Activated naive CD8-positive, alpha-beta T cell treated with anti-CD3 and anti-CD28 coated beads, Interleukin-2, amount 10 ng/mL, durations not matched to agents 7 days and 5 days (primary cell): ENCODE measurements around the gene ZBTB9. TPM values are rescaled to one million over a fixed set of nuclear protein-coding genes. Genes with fewer than 3 reads are reported as not detected.
A peak's percentile ranks its signal among the peaks of the same experiment; 100 is the strongest.

Experiments used
- ATAC-seq: fragments of 150-1000 bp; cut with Tn5 transposase; one replicate; pipeline ENCODE4 v1.10.0; 2021; ENCODE audit warnings: low read depth, moderate library complexity
- POLR2A ChIA-PET: fragments of 350-600 bp; sonication (Branson Sonifier 250); formaldehyde crosslinking; loops from one replicate; lab custom pipeline; 2021; ENCODE audit warnings: antibody characterized with exemption; lab: Charles Lee
- DNase-seq: peaks from one replicate; pipeline ENCODE4 v3.0.0; 2021
- H3K27ac Mint-ChIP-seq: one replicate; pipeline ENCODE4 v1.8.0; 2022; ENCODE audit warnings: mild to moderate bottlenecking, mixed read lengths
- H3K27me3 Mint-ChIP-seq: one replicate; pipeline ENCODE4 v1.8.0; 2022; ENCODE audit warnings: mild to moderate bottlenecking, moderate library complexity, mixed read lengths
- H3K36me3 Mint-ChIP-seq: one replicate; pipeline ENCODE4 v1.8.0; 2021; ENCODE audit warnings: mild to moderate bottlenecking, mixed read lengths
- H3K4me1 Mint-ChIP-seq: one replicate; pipeline ENCODE4 v1.8.0; 2021; ENCODE audit warnings: mixed read lengths
- H3K4me3 Mint-ChIP-seq: one replicate; pipeline ENCODE4 v1.8.0; 2022; ENCODE audit warnings: mild to moderate bottlenecking, moderate library complexity, mixed read lengths
- H3K9me3 Mint-ChIP-seq: one replicate; pipeline ENCODE4 v1.8.0; 2021; ENCODE audit warnings: mixed read lengths
- total RNA-seq, 2 experiments: library from RNA; stranded (reverse); gene quantifications; one replicate each; pipeline ENCODE4 v1.2.3, GENCODE V29; 2021

ZBTB9 gene
- total RNA-seq, 2 experiments from 2014 or later, result 9.1 to 9.8 TPM

DNA sequence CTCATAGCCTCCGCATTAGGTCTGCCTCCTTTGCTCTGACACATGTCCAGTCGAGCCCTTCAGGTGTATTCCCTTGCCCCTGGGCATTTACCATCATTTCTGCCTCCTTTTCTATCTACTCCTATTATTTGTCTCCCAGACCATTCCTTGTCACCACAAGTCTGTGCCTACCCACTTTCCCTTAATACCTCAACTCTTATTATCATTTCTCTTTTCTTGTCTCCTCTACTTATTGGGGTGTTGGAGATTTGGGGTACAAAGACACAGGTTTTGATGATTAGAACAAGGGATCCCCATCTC, 33.1 kb upstream of the ZBTB9 start:
- H3K27me3 Mint-ChIP-seq, result peaks cover 3% of the 10 kb centered on the region
- H3K36me3 Mint-ChIP-seq, result peaks cover 12% of the 10 kb centered on the region
- peak overlapping the region; percentile 16 for H3K4me3 Mint-ChIP-seq
- ATAC-seq (no peak), DNase-seq (no peak)
- H3K27ac Mint-ChIP-seq, result peak overlapping the region; percentile 23
- peaks cover 51% of the 10 kb centered on the region for H3K4me1 Mint-ChIP-seq
- no peaks in the 10 kb centered on the region for H3K9me3 Mint-ChIP-seq
- POLR2A ChIA-PET, result no interaction called here

DNA sequence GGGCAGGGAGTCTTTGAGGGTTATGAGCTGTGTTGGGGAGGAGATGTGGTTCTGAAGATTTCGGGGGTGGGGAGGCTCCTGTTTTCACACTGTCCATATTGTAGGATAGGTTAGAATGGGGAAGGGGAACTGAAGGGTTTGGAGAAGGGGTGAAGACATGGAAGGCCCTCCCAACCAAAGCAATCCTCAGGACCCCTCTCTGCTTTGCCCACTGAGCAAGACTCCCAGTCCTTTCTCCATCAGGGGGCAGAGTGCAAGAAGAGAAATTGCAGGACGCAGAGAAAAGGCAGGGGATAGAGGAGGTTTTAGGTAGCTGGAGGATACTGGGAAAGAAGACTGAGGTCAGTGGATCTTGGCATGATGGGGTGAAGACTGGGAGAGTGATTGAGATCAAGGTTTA, 30.6 kb upstream of the ZBTB9 start:
- Mint-ChIP-seq H3K4me1 (peaks cover 55% of the 10 kb centered on the region), H3K4me3 (peak overlapping the region; percentile 94), H3K9me3 (no peaks in the 10 kb centered on the region), H3K27me3 (peaks cover 3% of the 10 kb centered on the region), H3K36me3 (peaks cover 12% of the 10 kb centered on the region), H3K27ac (peak overlapping the region; percentile 95)
- no peak for ATAC-seq
- POLR2A ChIA-PET, result interaction anchor here (1.2 kb wide), 1 partner anchor 110 kb away, joined by 3 read pairs; the partner anchor contains the start of gene TAPBP
- DNase-seq, result no peak

DNA sequence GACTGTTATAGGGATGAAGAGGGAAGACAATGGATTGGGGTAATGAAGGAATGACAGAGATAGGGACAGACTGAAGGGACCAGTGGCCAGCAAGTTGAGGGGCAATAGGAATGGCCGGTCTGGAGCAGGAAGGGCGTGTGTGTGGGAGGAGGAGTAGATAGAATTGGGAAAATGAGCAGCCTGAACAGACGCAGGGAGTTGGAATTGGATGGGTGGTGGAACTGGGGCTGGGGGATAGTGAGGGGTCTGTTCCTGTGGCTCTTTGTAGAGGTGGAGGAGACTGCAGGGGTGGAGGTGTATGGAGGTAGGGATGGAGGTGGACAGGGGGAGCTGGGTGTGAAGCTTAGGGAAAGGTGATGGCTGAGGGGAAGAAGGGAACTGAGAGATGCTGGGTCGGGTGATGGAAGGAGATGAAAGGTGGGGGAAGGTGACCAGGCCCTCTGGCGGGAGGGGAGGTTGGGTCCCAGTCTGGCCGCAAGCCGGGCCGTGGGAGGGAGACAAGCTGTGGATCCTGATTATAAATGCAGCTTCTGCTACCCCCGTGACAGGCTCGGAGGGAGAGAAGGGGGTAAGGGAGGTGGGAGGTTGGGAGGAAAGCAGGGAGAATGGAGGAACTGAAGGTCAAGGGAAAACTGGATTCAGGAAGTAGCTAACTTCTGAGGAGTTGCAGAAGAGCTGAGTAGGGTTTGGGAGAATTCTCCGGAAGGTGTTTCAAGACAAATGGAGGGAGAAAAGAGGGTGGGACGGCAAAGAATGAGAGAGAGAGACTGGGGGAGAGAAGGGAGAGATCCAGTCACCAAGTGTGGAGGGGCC, 29.3 kb upstream of the ZBTB9 start:
- Mint-ChIP-seq H3K4me1 (peaks cover 57% of the 10 kb centered on the region), H3K27me3 (peaks cover 3% of the 10 kb centered on the region), H3K4me3 (peak overlapping the region; percentile 94), H3K9me3 (no peaks in the 10 kb centered on the region), H3K27ac (peak overlapping the region; percentile 95), H3K36me3 (peaks cover 12% of the 10 kb centered on the region)
- POLR2A ChIA-PET, result interaction anchor here (1.0 to 2.5 kb wide), 12 partner anchors 8 to 154 kb away, joined by 3 to 14 read pairs (median 6); partner anchors contain the start of genes B3GALT4, CUTA, PFDN6 and RGL2
- ATAC-seq, result no peak
- no peak for DNase-seq

DNA sequence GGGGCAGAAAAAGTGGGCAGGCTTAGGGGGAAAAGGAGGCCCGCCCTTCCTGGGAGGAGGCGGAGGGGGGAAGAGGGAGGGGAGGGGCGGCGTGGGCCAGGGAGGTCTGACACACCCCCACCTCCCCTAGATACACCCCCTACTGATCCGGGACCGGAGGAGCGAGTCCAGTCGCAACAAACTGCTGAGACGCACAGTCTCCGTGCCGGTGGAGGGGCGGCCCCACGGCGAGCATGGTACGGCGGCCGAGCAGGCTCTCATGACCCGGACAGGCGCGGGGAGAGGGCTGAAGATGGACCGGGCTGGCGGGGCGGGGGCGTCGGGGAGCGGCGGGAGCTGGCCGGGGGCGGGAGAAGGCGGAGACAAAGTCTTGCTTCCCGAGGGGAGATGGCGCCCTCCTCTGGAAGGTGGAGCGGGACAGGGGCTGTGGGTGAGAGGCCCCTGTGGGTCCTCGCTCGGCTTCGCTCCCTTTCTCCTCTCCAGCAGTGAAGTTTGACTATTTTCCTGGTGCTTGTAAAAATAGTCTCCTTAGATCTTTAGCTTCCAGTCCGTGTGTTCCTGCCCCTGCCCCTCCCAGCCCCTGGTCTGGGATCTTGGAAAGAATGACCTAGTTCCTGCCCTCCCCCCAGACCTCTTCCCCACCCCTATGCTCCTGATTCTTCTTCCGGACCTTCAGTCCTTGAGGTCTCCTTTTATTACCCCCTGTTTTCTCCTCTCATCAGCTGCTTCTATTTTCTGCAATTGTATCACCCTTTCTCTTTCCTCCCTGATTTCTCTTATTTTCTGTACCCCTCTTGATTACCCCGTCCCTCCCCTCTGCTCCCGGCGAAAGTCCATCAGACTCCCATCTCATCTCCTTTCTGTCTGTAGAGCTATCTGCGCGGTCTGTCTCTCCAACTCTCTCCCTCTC, 28.5 kb upstream of the ZBTB9 start:
- POLR2A ChIA-PET, result interaction anchor here (0.7 to 2.5 kb wide), 13 partner anchors 9 to 154 kb away, joined by 3 to 14 read pairs (median 6); partner anchors contain the start of genes B3GALT4, CUTA, KIFC1 and PFDN6
- Mint-ChIP-seq H3K4me1 (peaks cover 65% of the 10 kb centered on the region), H3K4me3 (peak overlapping the region; percentile 94), H3K9me3 (no peaks in the 10 kb centered on the region), H3K27me3 (peaks cover 3% of the 10 kb centered on the region), H3K36me3 (peaks cover 12% of the 10 kb centered on the region), H3K27ac (peak overlapping the region; percentile 95)
- DNase-seq (peak; percentile 84), ATAC-seq (peak; percentile 68)

DNA sequence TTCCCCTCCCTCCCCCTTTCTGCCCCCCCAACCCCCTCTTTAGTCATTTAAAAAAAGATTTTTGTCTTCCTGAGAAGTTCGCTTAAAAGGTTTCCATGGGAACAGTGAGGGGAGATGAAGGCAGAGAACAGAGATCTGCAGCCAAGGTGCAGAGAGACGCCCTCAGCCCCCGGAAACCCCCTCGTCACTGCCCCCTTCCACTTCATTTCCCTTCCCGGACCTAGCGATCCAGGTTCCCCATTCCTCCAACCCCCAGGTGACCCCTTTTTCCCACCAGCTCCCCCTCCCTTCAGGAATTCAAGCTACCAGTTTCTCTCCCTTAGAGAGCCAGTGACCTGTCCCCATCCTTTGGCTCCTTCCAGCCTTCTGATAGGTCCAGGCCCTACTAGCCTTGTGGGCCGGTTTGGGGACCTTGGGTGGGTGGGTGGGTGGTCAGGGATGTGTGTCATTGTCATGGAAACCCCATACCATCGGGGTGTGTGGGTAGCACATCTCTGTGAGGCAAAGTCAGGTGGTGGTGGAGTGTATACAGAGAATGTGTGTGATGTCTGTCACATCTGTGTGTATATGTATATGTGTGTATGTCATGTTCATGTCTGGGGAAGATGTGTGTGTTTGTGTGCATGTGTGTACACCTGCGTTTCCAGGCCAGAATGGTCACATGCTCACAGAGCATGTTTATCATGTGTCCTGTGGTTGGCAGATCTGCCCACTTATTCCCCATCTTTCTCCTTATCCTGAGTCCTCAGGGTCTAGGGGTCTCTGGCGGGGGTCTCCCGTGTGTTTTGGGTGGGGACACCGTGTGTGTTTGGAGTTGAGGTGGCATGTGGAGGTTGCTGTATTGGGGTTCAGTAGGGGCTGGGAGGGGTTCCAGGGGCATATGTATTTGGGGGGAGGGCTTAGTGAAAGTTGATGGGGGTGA, 27.5 kb upstream of the ZBTB9 start:
- Mint-ChIP-seq H3K36me3 (peaks cover 12% of the 10 kb centered on the region), H3K27me3 (no peaks in the 10 kb centered on the region), H3K4me1 (peaks cover 61% of the 10 kb centered on the region), H3K27ac (peak overlapping the region; percentile 95), H3K4me3 (peak overlapping the region; percentile 94), H3K9me3 (no peaks in the 10 kb centered on the region)
- POLR2A ChIA-PET, result interaction anchor here (0.7 to 2.5 kb wide), 11 partner anchors 10 to 195 kb away, joined by 3 to 14 read pairs (median 6); partner anchors contain the start of genes CUTA, KIFC1, RGL2 and RPS18
- DNase-seq (no peak), ATAC-seq (no peak)

DNA sequence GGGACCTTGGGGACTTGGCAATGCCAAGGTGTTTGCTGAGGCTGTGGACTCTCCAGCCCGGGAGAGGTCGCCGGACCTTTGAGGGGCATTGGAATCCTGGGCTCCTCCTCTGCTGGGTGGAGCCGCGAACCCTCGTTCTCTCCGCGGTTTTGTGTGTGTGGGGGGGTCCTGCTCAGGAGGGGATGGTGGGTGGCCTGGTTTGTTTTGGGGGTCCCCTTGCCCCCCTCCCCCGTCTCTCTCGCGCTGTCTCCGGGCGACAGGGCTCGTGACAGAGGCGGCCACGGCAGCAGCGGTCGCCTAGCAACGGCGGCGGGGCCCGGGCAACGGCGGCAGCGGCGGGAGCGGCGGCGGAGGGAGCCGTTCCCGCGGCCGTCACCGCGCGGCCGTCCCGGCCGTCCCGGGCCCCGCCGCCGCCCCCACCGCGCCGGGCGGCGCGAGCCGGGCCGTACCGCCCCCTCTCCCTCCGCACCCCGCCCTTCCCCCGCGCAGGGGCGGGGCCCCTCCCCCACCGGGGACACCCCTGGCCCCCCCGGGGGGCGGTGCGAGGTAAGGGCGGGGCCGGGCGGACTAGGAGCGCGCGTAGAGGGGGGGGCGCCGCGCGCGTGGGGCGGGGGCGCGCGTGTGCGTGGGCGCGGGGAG, 26.7 kb upstream of the ZBTB9 start:
- DNase-seq (peak; percentile 73), ATAC-seq (no peak)
- peaks cover 68% of the 10 kb centered on the region for H3K4me1 Mint-ChIP-seq
- H3K36me3 Mint-ChIP-seq, result peaks cover 15% of the 10 kb centered on the region
- peak overlapping the region; percentile 94 for H3K4me3 Mint-ChIP-seq
- POLR2A ChIA-PET, result interaction anchor here (1.7 kb wide), 1 partner anchor 9 kb away, joined by 7 read pairs; the partner anchor contains the start of gene SYNGAP1
- peak overlapping the region; percentile 83 for H3K27ac Mint-ChIP-seq
- no peaks in the 10 kb centered on the region for H3K27me3 Mint-ChIP-seq
- H3K9me3 Mint-ChIP-seq, result no peaks in the 10 kb centered on the region

DNA sequence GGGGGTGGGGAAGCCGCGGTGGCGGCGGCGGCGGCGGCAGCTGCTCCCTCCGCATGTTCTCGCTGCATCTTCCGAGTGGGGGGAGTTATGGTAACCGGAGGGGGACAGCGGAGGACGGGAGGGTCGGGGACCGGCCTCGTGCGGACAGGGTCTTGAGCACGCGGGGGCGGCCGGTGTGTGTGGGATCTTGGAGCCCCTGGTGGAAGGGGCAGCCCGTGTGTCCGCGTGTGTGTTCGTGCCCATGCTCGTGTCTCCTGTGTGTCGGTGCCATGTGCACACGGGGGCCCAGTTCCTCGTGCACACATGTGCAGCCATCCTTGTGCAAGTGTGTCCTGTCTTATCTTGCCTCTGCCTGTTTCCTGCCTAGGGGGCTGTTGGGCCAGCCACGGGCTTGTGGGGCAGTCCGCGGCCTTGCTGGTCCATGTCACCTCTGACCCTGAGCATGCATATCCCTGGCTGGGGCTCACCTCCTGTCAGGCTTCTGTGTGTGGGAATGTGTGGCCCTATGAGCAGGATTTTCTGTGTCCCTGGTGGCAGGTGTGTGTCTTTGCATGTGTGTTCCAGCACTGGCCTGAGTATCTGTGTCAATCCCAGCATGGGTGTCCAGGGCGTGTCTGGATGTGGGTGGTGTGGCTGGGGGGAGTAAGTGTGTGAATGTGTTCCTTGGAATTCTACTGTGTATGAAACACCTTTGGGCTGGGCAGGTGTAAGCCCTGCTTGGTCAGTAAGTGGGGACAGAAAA, 26.0 kb upstream of the ZBTB9 start:
- POLR2A ChIA-PET, result interaction anchor here (0.5 to 2.8 kb wide), 8 partner anchors 9 to 151 kb away, joined by 3 to 22 read pairs (median 7); partner anchors contain the start of genes BAK1, SYNGAP1, ZBTB22 and ZBTB9
- DNase-seq (peak; percentile 55), ATAC-seq (no peak)
- Mint-ChIP-seq H3K27me3 (no peaks in the 10 kb centered on the region), H3K36me3 (peaks cover 20% of the 10 kb centered on the region), H3K4me3 (peak overlapping the region; percentile 86), H3K27ac (peak overlapping the region; percentile 87), H3K9me3 (no peaks in the 10 kb centered on the region), H3K4me1 (peaks cover 73% of the 10 kb centered on the region)

DNA sequence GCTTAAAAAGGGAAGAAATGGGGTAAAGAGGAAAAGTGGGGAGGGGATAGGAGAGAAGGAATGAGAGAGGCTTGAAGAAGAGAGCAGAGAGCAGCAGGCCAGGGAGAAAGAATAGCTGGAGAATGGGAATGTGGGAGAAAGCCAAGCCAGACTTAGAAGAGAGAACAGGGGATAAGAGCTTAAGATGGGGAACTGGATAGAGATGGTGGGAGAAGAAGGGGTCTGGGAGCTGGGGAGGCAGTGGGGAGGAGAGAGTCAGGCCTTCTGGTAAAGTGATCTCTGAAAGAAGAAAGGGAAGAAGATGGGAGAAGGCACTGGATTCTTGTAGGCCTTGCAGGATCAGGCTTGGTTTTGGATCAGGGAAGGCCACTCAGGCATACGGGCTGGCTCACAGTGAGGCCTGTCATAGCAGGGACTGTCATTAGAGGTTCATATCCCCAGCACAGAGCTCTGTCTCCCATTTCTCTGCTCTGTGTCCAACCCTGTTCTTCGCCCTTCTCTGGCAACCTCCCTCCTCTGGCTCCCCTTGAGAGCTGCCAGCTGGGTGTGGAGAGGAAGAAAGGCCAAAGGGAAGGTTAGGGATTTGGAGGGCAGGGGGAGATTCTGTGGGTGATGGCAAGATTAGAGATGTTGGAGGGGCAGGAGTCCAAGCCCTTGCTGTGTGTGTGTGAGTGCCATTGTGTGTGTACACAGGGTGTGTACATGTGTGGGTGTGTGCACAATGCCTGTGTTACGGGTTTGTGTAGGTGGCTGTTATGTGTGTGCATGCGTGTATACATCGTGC, 25.2 kb upstream of the ZBTB9 start:
- POLR2A ChIA-PET, result interaction anchor here (0.5 to 2.8 kb wide), 9 partner anchors 10 to 151 kb away, joined by 3 to 22 read pairs (median 7); partner anchors contain the start of genes BAK1, SYNGAP1, ZBTB22 and ZBTB9
- H3K36me3 Mint-ChIP-seq, result peaks cover 15% of the 10 kb centered on the region
- peak overlapping the region; percentile 87 for H3K27ac Mint-ChIP-seq
- peak overlapping the region; percentile 86 for H3K4me3 Mint-ChIP-seq
- ATAC-seq (no peak), DNase-seq (no peak)
- peaks cover 72% of the 10 kb centered on the region for H3K4me1 Mint-ChIP-seq
- H3K27me3 Mint-ChIP-seq, result no peaks in the 10 kb centered on the region
- H3K9me3 Mint-ChIP-seq, result no peaks in the 10 kb centered on the region

DNA sequence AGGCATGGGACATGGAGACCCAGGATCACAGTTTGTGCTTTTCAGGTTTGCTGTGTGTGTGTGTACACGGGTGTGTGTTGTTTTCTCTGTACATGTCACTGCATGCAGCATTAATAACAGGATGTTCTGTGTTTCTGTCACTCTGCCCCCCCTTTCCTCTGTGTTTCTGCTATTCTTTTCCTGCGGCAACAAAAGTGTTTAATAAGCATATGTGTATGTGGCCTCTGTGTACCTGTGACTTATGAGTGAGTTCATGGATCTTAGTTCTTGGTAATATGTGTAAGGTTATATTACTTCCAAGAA, 24.7 kb upstream of the ZBTB9 start:
- peaks cover 10% of the 10 kb centered on the region for H3K36me3 Mint-ChIP-seq
- peak overlapping the region; percentile 87 for H3K27ac Mint-ChIP-seq
- H3K9me3 Mint-ChIP-seq, result no peaks in the 10 kb centered on the region
- no peaks in the 10 kb centered on the region for H3K27me3 Mint-ChIP-seq
- ATAC-seq (no peak), DNase-seq (no peak)
- peaks cover 66% of the 10 kb centered on the region for H3K4me1 Mint-ChIP-seq
- POLR2A ChIA-PET, result interaction anchor here (0.6 to 2.8 kb wide), 8 partner anchors 11 to 150 kb away, joined by 3 to 28 read pairs (median 8); partner anchors contain the start of genes BAK1, CUTA, SYNGAP1 and ZBTB9
- peak overlapping the region; percentile 86 for H3K4me3 Mint-ChIP-seq

DNA sequence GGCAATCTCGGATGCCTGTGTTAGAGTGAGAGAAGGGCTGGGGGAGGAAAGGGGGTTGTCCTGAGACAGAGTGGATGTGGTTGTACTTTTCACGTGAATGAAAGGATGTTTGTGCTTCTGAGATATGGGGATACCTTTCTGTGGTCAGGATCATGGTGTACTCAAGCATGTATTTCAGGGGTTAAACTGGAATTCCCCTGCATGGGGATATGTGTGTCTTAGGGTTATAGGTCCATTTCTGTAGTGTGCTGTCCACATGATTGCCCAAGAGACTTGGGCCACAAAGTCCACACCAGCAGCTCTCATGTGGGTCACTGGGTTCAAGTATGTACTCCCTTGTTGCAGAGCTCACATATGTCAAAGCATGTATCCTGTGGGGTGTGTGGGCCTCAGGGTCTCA, 24.0 kb upstream of the ZBTB9 start:
- Mint-ChIP-seq H3K4me3 (peak overlapping the region; percentile 86), H3K27me3 (no peaks in the 10 kb centered on the region), H3K4me1 (peaks cover 60% of the 10 kb centered on the region), H3K36me3 (peaks cover 12% of the 10 kb centered on the region), H3K27ac (peak overlapping the region; percentile 87), H3K9me3 (no peaks in the 10 kb centered on the region)
- POLR2A ChIA-PET, result interaction anchor here (0.5 to 2.8 kb wide), 16 partner anchors 10 to 231 kb away, joined by 3 to 28 read pairs (median 6); partner anchors contain the start of genes B3GALT4, BAK1, CUTA and ITPR3
- DNase-seq, result no peak
- ATAC-seq, result no peak
